Measurements from ENCODE around the gene ERV3-1.
"Not testable (repeated sequence)": the region's sequence is repeated elsewhere in the genome, so short reads cannot be mapped to it uniquely, and the experiment has no call there.

The ERV3-1 gene

DNA sequence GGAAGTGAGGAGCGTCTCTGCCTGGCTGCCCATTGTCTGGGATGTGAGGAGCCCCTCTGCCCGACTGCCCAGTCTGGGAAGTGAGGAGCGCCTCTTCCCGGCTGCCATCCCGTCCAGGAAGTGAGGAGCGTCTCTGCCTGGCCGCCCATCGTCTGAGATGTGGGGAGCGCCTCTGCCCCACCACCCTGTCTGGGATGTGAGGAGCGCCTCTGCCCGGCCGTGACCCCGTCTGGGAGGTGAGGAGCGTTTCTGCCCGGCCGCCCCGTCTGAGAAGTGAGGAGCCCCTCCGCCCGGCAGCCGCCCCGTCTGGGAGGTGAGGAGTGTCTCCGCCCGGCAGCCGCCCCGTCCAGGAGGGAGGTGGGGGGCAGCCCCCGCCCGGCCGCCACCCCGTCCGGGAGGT is 26.9 kb upstream of the ERV3-1 start:
- not testable (repeated sequence) for H3K23ac ChIP-seq (ENCODE audit: low read length in 2 of 2); H2BK15ac ChIP-seq (ENCODE audit: low read depth, poor library complexity, severe bottlenecking); H2BK120ac ChIP-seq (ENCODE audit: low read depth, low read length); H3K4me2 ChIP-seq (ENCODE audit: low read length, poor library complexity, severe bottlenecking); H4K8ac ChIP-seq (ENCODE audit: low read length); H2BK12ac ChIP-seq (ENCODE audit: low read length in 2 of 2); H3K4me1 ChIP-seq (ENCODE audit: control insufficient read depth, insufficient read depth, low read depth, low read length); H3K27ac ChIP-seq (ENCODE audit: low read length, poor library complexity, severe bottlenecking); H2BK5ac ChIP-seq (ENCODE audit: low read depth, low read length, poor library complexity, severe bottlenecking); H3K4ac ChIP-seq (ENCODE audit: low read depth in 1 of 2, low read length in 2 of 2); H3K27me3 ChIP-seq (ENCODE audit: control insufficient read depth in 1 of 2, insufficient read depth in 1 of 2, low read length in 2 of 2); H4K91ac ChIP-seq (ENCODE audit: low read length); H3K14ac ChIP-seq (ENCODE audit: low read length in 2 of 2); H3K36me3 ChIP-seq (ENCODE audit: control insufficient read depth in 1 of 2, insufficient read depth in 2 of 2, low read depth in 1 of 2, low read length in 2 of 2); H3K18ac ChIP-seq (ENCODE audit: low read depth in 1 of 2, low read length in 2 of 2); H2AK5ac ChIP-seq (ENCODE audit: low read length, severe bottlenecking); H3K9me3 ChIP-seq (ENCODE audit: control insufficient read depth, low read length); H3K9ac ChIP-seq (ENCODE audit: low read length); H2AFZ ChIP-seq (ENCODE audit: low read depth, low read length); H3K79me1 ChIP-seq (replicated peaks; ENCODE audit: low read length, poor library complexity, severe bottlenecking); H3K4me3 ChIP-seq (ENCODE audit: insufficient read depth in 1 of 2, low read depth in 1 of 2, low read length in 2 of 2); DNase-seq
- WGBS, result 96% methylated on average over 20 of the region's 30 CpGs

DNA sequence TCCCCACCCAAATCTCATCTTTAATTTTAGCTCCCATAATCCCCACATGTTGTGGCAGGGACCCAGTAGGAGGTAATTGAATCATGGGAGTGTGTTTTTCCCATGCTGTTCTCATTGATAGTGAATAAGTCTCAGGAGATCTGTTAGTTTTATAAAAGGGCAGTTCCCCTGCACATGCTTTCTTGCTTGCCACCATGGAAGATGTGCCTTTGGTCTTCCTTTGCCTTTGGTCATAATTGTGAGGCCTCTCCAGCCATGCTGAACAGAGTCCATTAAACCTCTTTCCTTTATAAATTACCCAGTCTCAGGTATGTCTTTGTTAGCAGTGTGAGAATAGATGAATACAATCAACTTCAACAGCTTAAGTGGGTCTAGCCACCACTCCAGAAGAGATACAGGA is 18.5 kb upstream of the ERV3-1 start:
- not testable (repeated sequence) for H2AK5ac ChIP-seq (ENCODE audit: low read length, severe bottlenecking); H3K36me3 ChIP-seq (ENCODE audit: control insufficient read depth in 1 of 2, insufficient read depth in 2 of 2, low read depth in 1 of 2, low read length in 2 of 2); H3K27ac ChIP-seq (ENCODE audit: low read length, poor library complexity, severe bottlenecking); H4K91ac ChIP-seq (ENCODE audit: low read length); DNase-seq; H3K18ac ChIP-seq (ENCODE audit: low read depth in 1 of 2, low read length in 2 of 2); H3K4me1 ChIP-seq (ENCODE audit: control insufficient read depth, insufficient read depth, low read depth, low read length); H3K4me3 ChIP-seq (ENCODE audit: insufficient read depth in 1 of 2, low read depth in 1 of 2, low read length in 2 of 2); H3K27me3 ChIP-seq (ENCODE audit: control insufficient read depth in 1 of 2, insufficient read depth in 1 of 2, low read length in 2 of 2); H3K79me1 ChIP-seq (replicated peaks; ENCODE audit: low read length, poor library complexity, severe bottlenecking); H3K4ac ChIP-seq (ENCODE audit: low read depth in 1 of 2, low read length in 2 of 2); H3K23ac ChIP-seq (ENCODE audit: low read length in 2 of 2); H2BK120ac ChIP-seq (ENCODE audit: low read depth, low read length); H3K4me2 ChIP-seq (ENCODE audit: low read length, poor library complexity, severe bottlenecking); H2BK12ac ChIP-seq (ENCODE audit: low read length in 2 of 2); H3K14ac ChIP-seq (ENCODE audit: low read length in 2 of 2); H2AFZ ChIP-seq (ENCODE audit: low read depth, low read length); H2BK15ac ChIP-seq (ENCODE audit: low read depth, poor library complexity, severe bottlenecking); H3K9me3 ChIP-seq (ENCODE audit: control insufficient read depth, low read length); H2BK5ac ChIP-seq (ENCODE audit: low read depth, low read length, poor library complexity, severe bottlenecking); H4K8ac ChIP-seq (ENCODE audit: low read length); H3K9ac ChIP-seq (ENCODE audit: low read length)

DNA sequence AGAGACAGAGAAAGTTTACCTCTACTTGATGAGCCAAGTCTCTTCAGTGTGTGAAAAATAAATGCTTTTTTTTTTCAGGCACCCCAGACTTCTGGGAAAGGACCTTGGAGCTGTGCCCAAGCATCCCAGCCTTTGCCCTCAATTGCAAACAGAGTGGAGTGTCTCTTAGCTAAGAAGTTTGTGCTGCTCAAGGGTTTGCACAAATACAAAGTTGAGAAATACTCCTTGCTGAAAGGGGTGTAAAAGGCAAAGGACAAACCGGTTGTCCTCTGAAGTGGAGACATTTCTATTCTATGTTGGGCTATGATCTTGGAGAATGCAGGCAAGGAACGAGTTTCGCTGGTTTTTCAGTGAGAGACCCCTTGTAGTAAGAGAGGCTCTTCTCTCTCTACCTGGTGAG is 14.5 kb upstream of the ERV3-1 start:
- not testable (repeated sequence) for H2BK15ac ChIP-seq (ENCODE audit: low read depth, poor library complexity, severe bottlenecking); H3K4me3 ChIP-seq (ENCODE audit: insufficient read depth in 1 of 2, low read depth in 1 of 2, low read length in 2 of 2); H3K36me3 ChIP-seq (ENCODE audit: control insufficient read depth in 1 of 2, insufficient read depth in 2 of 2, low read depth in 1 of 2, low read length in 2 of 2); DNase-seq; H3K4me2 ChIP-seq (ENCODE audit: low read length, poor library complexity, severe bottlenecking); H3K27ac ChIP-seq (ENCODE audit: low read length, poor library complexity, severe bottlenecking); H2AK5ac ChIP-seq (ENCODE audit: low read length, severe bottlenecking); H3K23ac ChIP-seq (ENCODE audit: low read length in 2 of 2); H4K91ac ChIP-seq (ENCODE audit: low read length); H3K4me1 ChIP-seq (ENCODE audit: control insufficient read depth, insufficient read depth, low read depth, low read length); H3K18ac ChIP-seq (ENCODE audit: low read depth in 1 of 2, low read length in 2 of 2); H2BK5ac ChIP-seq (ENCODE audit: low read depth, low read length, poor library complexity, severe bottlenecking); H2BK12ac ChIP-seq (ENCODE audit: low read length in 2 of 2); H3K9ac ChIP-seq (ENCODE audit: low read length); H3K4ac ChIP-seq (ENCODE audit: low read depth in 1 of 2, low read length in 2 of 2); H2BK120ac ChIP-seq (ENCODE audit: low read depth, low read length); H3K27me3 ChIP-seq (ENCODE audit: control insufficient read depth in 1 of 2, insufficient read depth in 1 of 2, low read length in 2 of 2); H3K79me1 ChIP-seq (replicated peaks; ENCODE audit: low read length, poor library complexity, severe bottlenecking); H4K8ac ChIP-seq (ENCODE audit: low read length); H2AFZ ChIP-seq (ENCODE audit: low read depth, low read length); H3K14ac ChIP-seq (ENCODE audit: low read length in 2 of 2); H3K9me3 ChIP-seq (ENCODE audit: control insufficient read depth, low read length)
- no CpG with 5 or more reads among the region's 3 CpGs for WGBS

DNA sequence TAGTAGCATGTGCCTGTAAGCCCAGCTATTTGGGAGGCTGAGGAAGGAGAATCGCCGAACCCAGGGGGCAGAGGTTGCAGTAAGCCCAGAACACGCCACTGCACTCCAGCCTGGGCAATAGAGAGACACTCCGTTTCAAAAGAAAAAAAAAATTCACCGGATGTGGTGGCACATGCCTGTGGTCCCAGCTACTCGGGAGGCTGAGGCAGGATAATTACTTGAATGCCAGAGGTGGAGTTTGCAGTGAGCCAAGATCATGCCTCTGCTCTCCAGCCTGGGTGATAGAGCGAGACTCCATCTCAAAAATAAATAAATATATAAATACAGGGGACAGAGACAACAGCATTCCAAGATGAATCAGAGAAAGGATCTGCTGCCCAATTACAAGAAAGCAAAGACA is 3.4 kb upstream of the ERV3-1 start:
- not testable (repeated sequence) for H3K79me1 ChIP-seq (replicated peaks; ENCODE audit: low read length, poor library complexity, severe bottlenecking); H3K23ac ChIP-seq (ENCODE audit: low read length in 2 of 2); H2BK15ac ChIP-seq (ENCODE audit: low read depth, poor library complexity, severe bottlenecking); H3K36me3 ChIP-seq (ENCODE audit: control insufficient read depth in 1 of 2, insufficient read depth in 2 of 2, low read depth in 1 of 2, low read length in 2 of 2); H3K27ac ChIP-seq (ENCODE audit: low read length, poor library complexity, severe bottlenecking); H2BK5ac ChIP-seq (ENCODE audit: low read depth, low read length, poor library complexity, severe bottlenecking); H4K91ac ChIP-seq (ENCODE audit: low read length); H2BK120ac ChIP-seq (ENCODE audit: low read depth, low read length); H3K4me1 ChIP-seq (ENCODE audit: control insufficient read depth, insufficient read depth, low read depth, low read length); H2BK12ac ChIP-seq (ENCODE audit: low read length in 2 of 2); H3K18ac ChIP-seq (ENCODE audit: low read depth in 1 of 2, low read length in 2 of 2); H3K4ac ChIP-seq (ENCODE audit: low read depth in 1 of 2, low read length in 2 of 2); H3K27me3 ChIP-seq (ENCODE audit: control insufficient read depth in 1 of 2, insufficient read depth in 1 of 2, low read length in 2 of 2); H2AFZ ChIP-seq (ENCODE audit: low read depth, low read length); H3K14ac ChIP-seq (ENCODE audit: low read length in 2 of 2); H3K4me3 ChIP-seq (ENCODE audit: insufficient read depth in 1 of 2, low read depth in 1 of 2, low read length in 2 of 2); H2AK5ac ChIP-seq (ENCODE audit: low read length, severe bottlenecking); H4K8ac ChIP-seq (ENCODE audit: low read length); H3K9me3 ChIP-seq (ENCODE audit: control insufficient read depth, low read length); H3K4me2 ChIP-seq (ENCODE audit: low read length, poor library complexity, severe bottlenecking); H3K9ac ChIP-seq (ENCODE audit: low read length); DNase-seq
- 85% methylated on average over 4 of the region's 7 CpGs for WGBS

All from mesenchymal stem cell (in vitro differentiated cells and primary cell).